GM23248 (cell line): ENCODE data around the gene GPR3. TPM values are rescaled to one million over a fixed set of nuclear protein-coding genes. Genes with fewer than 3 reads are reported as not detected.
"Not testable (repeated sequence)": the region's sequence is repeated elsewhere in the genome, so short reads cannot be mapped to it uniquely, and the experiment has no call there.

Source experiments
- DNase-seq: peaks from one replicate; pipeline ENCODE4 v3.0.0-alpha.2; 2015
- H2AFZ ChIP-seq: fragments of 200-600 bp; sonication (generic); 2 replicates; pipeline ENCODE4 v1.6.1; 2016; ENCODE audit warnings: antibody characterized with exemption
- H3F3A ChIP-seq: fragments of 200-600 bp; sonication (generic); 2 replicates; pipeline ENCODE4 v1.6.1; 2016; ENCODE audit warnings: mild to moderate bottlenecking, antibody characterized with exemption, mixed run types; ENCODE audit not compliant: insufficient read depth
- H3K27ac ChIP-seq: fragments of 200-600 bp; sonication (generic); 2 replicates; pipeline ENCODE4 v1.5.1; 2016; ENCODE audit warnings: mild to moderate bottlenecking
- H3K27me3 ChIP-seq: fragments of 200-600 bp; sonication (generic); replicated peaks from 2 replicates; pipeline ENCODE4 v1.6.1; 2016; ENCODE audit warnings: mild to moderate bottlenecking; ENCODE audit not compliant: insufficient read depth
- H3K36me3 ChIP-seq: fragments of 200-600 bp; sonication (generic); 2 replicates; pipeline ENCODE4 v1.6.1; 2016; ENCODE audit warnings: low read depth, mild to moderate bottlenecking
- H3K4me1 ChIP-seq: fragments of 200-600 bp; sonication (generic); 2 replicates; pipeline ENCODE4 v1.6.1; 2016; ENCODE audit warnings: mild to moderate bottlenecking; ENCODE audit not compliant: insufficient read depth
- H3K4me2 ChIP-seq: fragments of 200-600 bp; sonication (generic); one replicate; pipeline ENCODE4 v1.6.1; 2016; ENCODE audit warnings: mild to moderate bottlenecking; ENCODE audit not compliant: unreplicated experiment
- H3K4me3 ChIP-seq: fragments of 200-600 bp; sonication (generic); 2 replicates; pipeline ENCODE4 v1.5.1; 2016; ENCODE audit warnings: mild to moderate bottlenecking
- H3K79me2 ChIP-seq: fragments of 200-600 bp; sonication (generic); 2 replicates; pipeline ENCODE4 v1.6.1; 2016; ENCODE audit warnings: mild to moderate bottlenecking; ENCODE audit not compliant: insufficient read depth
- H3K9ac ChIP-seq: fragments of 200-600 bp; sonication (generic); 2 replicates; pipeline ENCODE4 v1.6.1; 2016; ENCODE audit warnings: mild to moderate bottlenecking
- H3K9me2 ChIP-seq: fragments of 200-600 bp; sonication (generic); 2 replicates; pipeline ENCODE4 v1.6.1; 2016; ENCODE audit warnings: mixed run types, mild to moderate bottlenecking, moderate library complexity; ENCODE audit not compliant: insufficient read depth
- H3K9me3 ChIP-seq: fragments of 200-600 bp; sonication (generic); one replicate; pipeline ENCODE4 v1.6.1; 2017; ENCODE audit warnings: low read depth
- H4K20me1 ChIP-seq: fragments of 200-600 bp; sonication (generic); 2 replicates; pipeline ENCODE4 v1.6.0; 2016; ENCODE audit not compliant: insufficient read depth
- EZH2 ChIP-seq: fragments of 200-600 bp; sonication (generic); IDR thresholded peaks from 2 replicates; pipeline ENCODE4 v1.6.1; 2018; ENCODE audit warnings: antibody characterized with exemption, mild to moderate bottlenecking; ENCODE audit not compliant: insufficient read depth, poor library complexity, severe bottlenecking
- EZH2phosphoT487 ChIP-seq: fragments of 200-600 bp; sonication (generic); IDR thresholded peaks from 2 replicates; pipeline ENCODE4 v1.6.1; 2018; ENCODE audit warnings: antibody characterized with exemption, moderate library complexity, mild to moderate bottlenecking, low read depth; ENCODE audit not compliant: insufficient read depth
- WGBS, 2 experiments: methylation state at CpG; one replicate each; pipeline ENCODE4 v1.1.6; 2015 to 2017; ENCODE audit warnings: low lambda C conversion rate in 2 of 2, low coverage in 1 of 2; ENCODE audit errors: missing lambda C conversion rate in 2 of 2; 5-methylcytosine and 5-hydroxymethylcytosine counted together
- in situ Hi-C: fragments of 300-500 bp; cut with MboI; formaldehyde crosslinking; loops from 2 replicates; pipeline ENCODE4 v1.15.0; 2020
- polyA plus RNA-seq: library from polyadenylated mRNA; unstranded; fragments of >200 nt; fragmentation: Nextera tagmentation; extraction: Ambion mirVana; gene quantifications from 2 replicates; pipeline ENCODE4 v1.2.1, GENCODE V29; 2016
- total RNA-seq: library from RNA; depleted of rRNA; stranded (reverse); fragments of >200 nt; shearing (Covaris generic); gene quantifications from 2 replicates; pipeline ENCODE4 v1.2.3, GENCODE V29; 2014

GPR3 gene
- total and polyA plus RNA-seq, 2 experiments from 2014 or later = 0.32 to 1.8 TPM

DNA sequence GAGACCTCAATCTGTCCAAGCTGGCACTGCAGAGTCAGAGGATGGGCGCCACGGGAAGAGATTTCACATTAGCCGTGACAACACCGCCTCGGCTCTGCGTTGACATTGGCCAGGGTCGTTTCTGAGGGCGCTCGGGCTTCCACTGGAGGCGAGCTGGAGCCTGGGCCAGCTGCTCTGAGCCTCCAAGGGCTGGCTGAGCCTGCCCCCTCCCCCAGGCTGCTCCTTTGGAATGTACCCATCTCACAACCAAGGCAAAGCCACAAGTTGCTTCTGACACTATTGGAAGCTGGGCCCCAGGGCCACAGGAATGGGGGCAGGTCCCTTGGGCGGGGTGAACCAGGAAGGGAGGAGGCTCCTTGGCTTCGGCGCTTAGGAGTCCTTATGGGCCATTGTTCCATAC, 12.7 kb downstream of the GPR3 start:
- DNase-seq = peak; percentile 67
- Histone ChIP-seq H3K9me3 (no peaks in the 10 kb centered on the region), H3K9ac (no peak overlapping the region), H3K36me3 (peaks cover 5% of the 10 kb centered on the region; the same call in 1 of the 2 replicates), H2AFZ (no peak overlapping the region), H3F3A (peaks cover 38% of the 10 kb centered on the region), H3K79me2 (no peaks in the 10 kb centered on the region), H4K20me1 (no peaks in the 10 kb centered on the region), H3K27me3 (no peaks in the 10 kb centered on the region), H3K4me3 (no peak overlapping the region), H3K4me2 (peak overlapping the region; percentile 7), H3K27ac (peak overlapping the region; percentile 81; the same call in 1 of the 2 replicates), H3K9me2 (no peaks in the 10 kb centered on the region), H3K4me1 (peaks cover 42% of the 10 kb centered on the region)
- in situ Hi-C loops = loop anchor here (25.0 kb wide), 1 partner anchor 207 kb away; the partner anchor contains the start of gene AHDC1
- WGBS, 2 experiments = 52 to 56% methylated on average over 13 of the region's 13 CpGs
- TF ChIP-seq EZH2phosphoT487 (no peak), EZH2 (no peak)

DNA sequence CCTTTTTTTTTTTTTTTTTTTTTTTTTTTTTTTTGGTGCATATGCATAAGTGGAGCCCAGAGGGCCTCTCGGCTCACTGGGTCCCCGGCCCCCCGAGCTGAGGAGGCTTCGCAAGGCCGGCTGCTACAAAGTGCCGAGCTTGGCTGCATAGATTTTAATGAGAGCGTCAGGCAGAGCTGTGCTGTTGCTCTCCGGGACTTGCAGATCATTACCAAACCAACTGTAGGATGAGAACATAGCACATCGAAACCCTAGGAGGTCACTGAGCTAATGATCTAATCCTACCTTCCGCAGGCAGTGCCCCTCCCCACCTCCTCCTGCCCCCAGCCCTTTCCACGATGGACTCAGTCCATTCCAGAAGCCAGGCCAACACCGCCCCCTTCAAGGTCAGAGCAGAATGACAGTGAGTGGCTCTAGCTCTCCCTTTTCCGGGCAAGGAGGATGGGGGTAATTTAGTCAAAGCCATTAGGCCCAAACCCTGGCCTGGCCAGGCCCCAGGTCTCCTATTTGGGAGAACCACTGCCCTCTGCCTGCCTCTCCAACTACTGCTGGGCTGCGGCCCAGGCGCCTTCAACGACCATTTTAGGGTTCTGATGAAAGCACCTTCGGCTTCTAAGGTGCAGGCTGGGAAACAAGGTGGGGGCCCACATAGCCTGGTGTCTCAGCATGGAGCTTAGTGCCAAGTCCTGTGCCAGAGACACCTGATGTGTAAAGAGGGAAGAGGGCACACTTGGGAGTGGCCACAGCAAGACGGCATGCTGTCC, 13.4 kb downstream of the GPR3 start:
- in situ Hi-C loops = loop anchor here (25.0 kb wide), 1 partner anchor 207 kb away; the partner anchor contains the start of gene AHDC1
- not testable (repeated sequence) for H3K27me3 ChIP-seq, H3K9me2 ChIP-seq, H2AFZ ChIP-seq, H3K36me3 ChIP-seq, H3K9ac ChIP-seq, DNase-seq, H3K9me3 ChIP-seq, H4K20me1 ChIP-seq, H3K79me2 ChIP-seq, H3K4me3 ChIP-seq
- Histone ChIP-seq H3F3A (peaks cover 37% of the 10 kb centered on the region), H3K4me1 (peaks cover 42% of the 10 kb centered on the region), H3K4me2 (peak overlapping the region; percentile 7), H3K27ac (peak overlapping the region; percentile 81; the same call in 1 of the 2 replicates)
- 44 to 54% methylated on average over 16 to 18 of the region's 18 CpGs for WGBS, 2 experiments

DNA sequence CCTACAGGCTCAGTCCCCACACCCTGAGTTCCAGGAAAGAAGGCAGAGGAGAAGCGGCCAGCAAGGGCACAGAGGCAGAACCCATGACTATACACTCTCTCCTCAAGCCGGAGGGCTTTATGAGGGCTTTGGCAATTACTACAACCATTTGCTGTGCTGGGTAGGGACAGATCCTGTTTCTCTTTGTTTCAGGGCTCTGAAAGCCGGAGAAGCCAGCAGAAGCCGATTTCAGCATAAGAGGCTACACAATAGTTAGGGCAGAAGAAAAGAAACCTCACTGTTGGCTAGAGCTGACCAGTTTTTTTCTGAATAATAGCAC, 13.9 kb downstream of the GPR3 start:
- no peaks in the 10 kb centered on the region for H4K20me1 ChIP-seq
- no peak overlapping the region for H2AFZ ChIP-seq
- 29 to 44% methylated on average over 4 of the region's 4 CpGs for WGBS, 2 experiments
- no peak overlapping the region for H3K4me3 ChIP-seq
- no peaks in the 10 kb centered on the region for H3K79me2 ChIP-seq
- H3F3A ChIP-seq = peaks cover 34% of the 10 kb centered on the region
- H3K9ac ChIP-seq = no peak overlapping the region
- H3K4me2 ChIP-seq = no peak overlapping the region
- H3K27me3 ChIP-seq = no peaks in the 10 kb centered on the region
- in situ Hi-C loops = loop anchor here (25.0 kb wide), 1 partner anchor 206 kb away; the partner anchor contains the start of gene AHDC1
- peaks cover 42% of the 10 kb centered on the region for H3K4me1 ChIP-seq
- no peaks in the 10 kb centered on the region for H3K9me3 ChIP-seq
- peaks cover 10% of the 10 kb centered on the region; the same call in 1 of the 2 replicates for H3K36me3 ChIP-seq
- DNase-seq = no peak
- H3K27ac ChIP-seq = no peak overlapping the region
- TF ChIP-seq EZH2 (no peak), EZH2phosphoT487 (no peak)
- H3K9me2 ChIP-seq = no peaks in the 10 kb centered on the region

DNA sequence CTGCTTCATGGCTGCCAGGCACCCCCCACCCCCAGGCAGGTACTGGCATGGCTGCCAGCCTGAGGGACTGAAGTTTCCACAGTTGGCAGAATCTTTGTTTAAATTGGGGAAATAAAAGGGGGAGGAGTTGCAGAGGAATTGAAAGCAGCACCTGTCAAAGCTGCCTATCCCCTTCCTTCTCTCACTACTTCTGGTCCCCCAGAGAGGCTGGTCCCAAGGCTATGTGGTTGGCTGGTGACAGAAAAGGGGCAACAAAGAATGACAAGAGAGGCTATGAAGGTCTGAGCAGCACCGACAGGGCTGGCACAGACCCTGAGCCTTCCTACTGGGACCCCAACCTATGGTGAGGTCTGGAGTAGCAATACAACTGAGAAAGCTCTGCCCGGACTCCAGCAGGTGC, 14.4 kb downstream of the GPR3 start:
- in situ Hi-C loops = loop anchor here (25.0 kb wide), 1 partner anchor 206 kb away; the partner anchor contains the start of gene AHDC1
- Histone ChIP-seq H3K36me3 (peaks cover 11% of the 10 kb centered on the region; the same call in 1 of the 2 replicates), H3F3A (peaks cover 29% of the 10 kb centered on the region), H3K4me1 (peaks cover 42% of the 10 kb centered on the region)
- not testable (repeated sequence) for H3K4me2 ChIP-seq, H3K79me2 ChIP-seq, H3K9me2 ChIP-seq, H3K9me3 ChIP-seq, H3K27me3 ChIP-seq, H2AFZ ChIP-seq, H3K27ac ChIP-seq, H3K9ac ChIP-seq, H3K4me3 ChIP-seq, H4K20me1 ChIP-seq, DNase-seq
- 88 to 93% methylated on average over 2 of the region's 2 CpGs for WGBS, 2 experiments
